GM12864 (cell line): Measurements from ENCODE around the gene OR6B1.

Experiments
- DNase-seq: peaks from one replicate; pipeline ENCODE4 v3.0.0-alpha.2; 2011; ENCODE audit warnings: low read depth
- H3K4me3 ChIP-seq: 2 replicates; pipeline ENCODE4 v1.5.1; 2011; ENCODE audit warnings: mild to moderate bottlenecking, low read depth, low read length, control low read depth
- CTCF ChIP-seq: IDR thresholded peaks from 2 replicates; pipeline ENCODE4 v1.5.1; 2011; ENCODE audit warnings: low read depth, mild to moderate bottlenecking, moderate library complexity, low read length, control low read depth, inconsistent platforms; ENCODE audit errors: missing control alignments

Gene OR6B1

GRCh38 chr7:143980746-143981510 lies 19.2 kb upstream of the OR6B1 start:
- no peak for DNase-seq
- no peak overlapping the region for H3K4me3 ChIP-seq
- TF ChIP-seq CTCF = no peak

GRCh38 chr7:143983960-143984359 lies 16.2 kb upstream of the OR6B1 start:
- no peak overlapping the region for H3K4me3 ChIP-seq
- TF ChIP-seq CTCF = no peak
- no peak for DNase-seq

- no peak overlapping the region for H3K4me3 ChIP-seq
- DNase-seq = no peak
- TF ChIP-seq CTCF = no peak
Measured at GRCh38 chr7:143987513-143987912, 12.6 kb upstream of the OR6B1 start.

- no peak overlapping the region for H3K4me3 ChIP-seq
- DNase-seq = no peak
- no peak for TF ChIP-seq CTCF
Measured at GRCh38 chr7:143988976-143989745, 11.0 kb upstream of the OR6B1 start.

GRCh38 chr7:143992670-143993069 lies 7.5 kb upstream of the OR6B1 start:
- no peak for DNase-seq
- H3K4me3 ChIP-seq = no peak overlapping the region
- TF ChIP-seq CTCF = no peak

GRCh38 chr7:143993924-143994323 lies 6.2 kb upstream of the OR6B1 start:
- TF ChIP-seq CTCF = no peak
- DNase-seq = no peak
- no peak overlapping the region for H3K4me3 ChIP-seq
